Endodermal cell (in vitro differentiated cells): ENCODE results near the gene SKAP1. TPM values are rescaled to one million over a fixed set of nuclear protein-coding genes. Genes with fewer than 3 reads are reported as not detected.
A peak's percentile ranks its signal among the peaks of the same experiment; 100 is the strongest.

Experiments
- DNase-seq: peaks from one replicate; pipeline ENCODE4 v3.0.0-alpha.2; 2017
- H3K27ac ChIP-seq: 2 replicates; pipeline ENCODE4 v1.5.1; 2013; ENCODE audit warnings: mild to moderate bottlenecking, low read depth, low read length, moderate library complexity
- H3K27me3 ChIP-seq: 2 replicates; pipeline ENCODE4 v1.6.1; 2013; ENCODE audit warnings: mild to moderate bottlenecking, low read length, moderate library complexity; ENCODE audit not compliant: insufficient read depth, control insufficient read depth, poor library complexity, severe bottlenecking
- H3K36me3 ChIP-seq: 2 replicates; pipeline ENCODE4 v1.7.0; 2013; ENCODE audit warnings: mild to moderate bottlenecking, low read length, moderate library complexity; ENCODE audit not compliant: control insufficient read depth, insufficient read depth
- H3K4me1 ChIP-seq: one replicate; pipeline ENCODE4 v1.7.0; 2013; ENCODE audit warnings: low read length; ENCODE audit not compliant: control insufficient read depth, insufficient read depth
- H3K4me3 ChIP-seq: 2 replicates; pipeline ENCODE4 v1.5.1; 2013; ENCODE audit warnings: mild to moderate bottlenecking, low read length, moderate library complexity
- H3K9ac ChIP-seq: 2 replicates; pipeline ENCODE4 v1.6.1; 2013; ENCODE audit warnings: mild to moderate bottlenecking, low read length, moderate library complexity; ENCODE audit not compliant: poor library complexity, severe bottlenecking; ENCODE audit errors: extremely low read depth
- H3K9me3 ChIP-seq: 2 replicates; pipeline ENCODE4 v1.6.1; 2013; ENCODE audit warnings: mild to moderate bottlenecking, low read length, moderate library complexity; ENCODE audit not compliant: control insufficient read depth
- H3K27ac Mint-ChIP-seq: 2 replicates; pipeline ENCODE4 v1.8.0; 2020; ENCODE audit warnings: mixed read lengths
- H3K27me3 Mint-ChIP-seq: 2 replicates; pipeline ENCODE4 v1.8.0; 2021; ENCODE audit warnings: mild to moderate bottlenecking, mixed read lengths; ENCODE audit not compliant: insufficient read depth
- H3K36me3 Mint-ChIP-seq: 2 replicates; pipeline ENCODE4 v1.8.0; 2020; ENCODE audit warnings: low read depth, mixed read lengths
- H3K4me1 Mint-ChIP-seq: 2 replicates; pipeline ENCODE4 v1.8.0; 2020; ENCODE audit warnings: mixed read lengths
- H3K4me3 Mint-ChIP-seq: 2 replicates; pipeline ENCODE4 v1.8.0; 2020; ENCODE audit warnings: mild to moderate bottlenecking, moderate library complexity, mixed read lengths
- H3K9me3 Mint-ChIP-seq: 2 replicates; pipeline ENCODE4 v1.8.0; 2020; ENCODE audit warnings: mild to moderate bottlenecking, mixed read lengths
- CTCF ChIP-seq: fragments of 200-600 bp; sonication (generic); conservative IDR thresholded peaks from 2 replicates; pipeline ENCODE4 v1.5.0; 2021; ENCODE audit warnings: antibody characterized with exemption, mild to moderate bottlenecking
- WGBS, 2 experiments: methylation state at CpG; one replicate each; pipeline versions ENCODE4 v1.1.5 to v1.1.7; 2013; ENCODE audit warnings: missing lambda C conversion rate in 2 of 2, mixed read lengths in 1 of 2; ENCODE audit not compliant: insufficient coverage in 1 of 2, insufficient read length in 1 of 2; 5-methylcytosine and 5-hydroxymethylcytosine counted together
- total RNA-seq, 2 donors: library from RNA; stranded (reverse); fragmentation: NEBNext Ultra II Directional in 1 of 2; extraction: Animal tissue kit (Norgen Biotek cat#: 25700) in 1 of 2; gene quantifications; 2 replicates in 1 of 2; 3 replicates in 1 of 2; pipeline ENCODE4 v1.2.1, GENCODE V29; 2021

The SKAP1 gene
- total RNA-seq, 2 donors from 2014 or later, result 0.31 to 0.53 TPM

DNA sequence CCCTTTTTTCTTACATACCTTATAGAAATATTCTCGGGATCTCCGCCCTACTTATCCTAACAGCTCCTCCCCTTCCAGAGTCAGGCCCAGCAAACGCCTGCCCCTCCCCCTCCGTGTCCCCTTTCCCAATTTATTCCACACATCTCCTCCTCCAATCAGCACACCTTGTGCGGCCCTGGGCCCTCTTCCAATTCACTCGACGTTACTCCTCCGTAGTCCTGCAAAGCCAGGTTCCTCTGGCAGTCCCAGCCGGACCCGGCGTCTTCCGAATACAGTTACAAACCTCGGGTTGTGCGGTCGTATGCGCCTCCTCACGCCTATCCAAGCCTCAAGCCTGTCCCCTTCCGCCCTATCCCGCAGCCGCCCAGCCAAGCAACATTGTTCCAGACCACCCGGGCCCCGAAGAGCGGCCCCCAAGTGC is 329.4 kb downstream of the SKAP1 start:
- WGBS, 2 experiments, result 0 to 1% methylated on average over 8 to 23 of the region's 23 CpGs
- H3K36me3 Mint-ChIP-seq, result peaks cover 16% of the 10 kb centered on the region
- peaks cover 3% of the 10 kb centered on the region for H3K4me1 Mint-ChIP-seq
- Histone ChIP-seq H3K36me3 (peaks cover 16% of the 10 kb centered on the region), H3K9me3 (no peaks in the 10 kb centered on the region), H3K4me1 (no peaks in the 10 kb centered on the region), H3K4me3 (peak overlapping the region; percentile 89), H3K27ac (peak overlapping the region; percentile 97), H3K9ac (peak overlapping the region; percentile 80), H3K27me3 (no peaks in the 10 kb centered on the region)
- H3K27me3 Mint-ChIP-seq, result peaks cover 14% of the 10 kb centered on the region
- peak; percentile 94 for DNase-seq
- no peaks in the 10 kb centered on the region for H3K9me3 Mint-ChIP-seq
- H3K27ac Mint-ChIP-seq, result peak overlapping the region; percentile 74
- H3K4me3 Mint-ChIP-seq, result peak overlapping the region; percentile 100
- TF ChIP-seq CTCF, result no peak

- no peaks in the 10 kb centered on the region for H3K27me3 ChIP-seq
- Mint-ChIP-seq H3K27ac (peak overlapping the region; percentile 74), H3K36me3 (peaks cover 19% of the 10 kb centered on the region), H3K4me3 (peak overlapping the region; percentile 100), H3K9me3 (no peaks in the 10 kb centered on the region), H3K4me1 (peaks cover 3% of the 10 kb centered on the region), H3K27me3 (peaks cover 12% of the 10 kb centered on the region)
- no peak overlapping the region for H3K27ac ChIP-seq
- peaks cover 18% of the 10 kb centered on the region for H3K36me3 ChIP-seq
- no peaks in the 10 kb centered on the region for H3K9me3 ChIP-seq
- WGBS, 2 experiments, result 17 to 21% methylated on average over 9 to 10 of the region's 10 CpGs
- peak overlapping the region; percentile 80 for H3K9ac ChIP-seq
- H3K4me1 ChIP-seq, result no peaks in the 10 kb centered on the region
- peak overlapping the region; percentile 89 for H3K4me3 ChIP-seq
- DNase-seq, result no peak
- no peak for TF ChIP-seq CTCF
These were observed 329.9 kb downstream of the SKAP1 start for GRCh38 chr17:48100160-48100559.

DNA sequence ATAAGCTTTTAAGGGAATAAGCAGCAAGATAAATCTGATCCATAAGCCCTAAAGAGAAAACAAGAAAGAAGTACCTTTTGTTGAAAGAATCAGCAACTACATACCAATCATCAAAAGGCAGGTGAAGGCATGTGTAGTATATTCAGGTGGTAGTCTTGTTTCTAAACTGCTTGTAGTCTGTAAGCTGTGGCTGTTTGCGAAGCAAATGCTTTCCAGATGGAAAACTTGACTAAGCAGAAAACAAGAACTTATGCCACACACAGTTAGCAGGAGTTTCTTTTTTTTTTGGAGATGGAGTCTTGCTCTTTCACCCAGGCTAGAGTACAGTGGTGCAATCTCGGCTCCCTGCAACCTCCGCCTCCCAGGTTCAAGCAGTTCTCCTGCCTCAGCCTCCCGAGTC is 334.4 kb downstream of the SKAP1 start:
- no peak overlapping the region for H3K9ac ChIP-seq
- DNase-seq, result no peak
- H3K4me3 Mint-ChIP-seq, result no peak overlapping the region

More for the DNA sequence above, 334.4 kb downstream of the SKAP1 start:
- Histone ChIP-seq H3K27ac (no peak overlapping the region), H3K27me3 (no peaks in the 10 kb centered on the region), H3K4me3 (no peak overlapping the region), H3K4me1 (no peaks in the 10 kb centered on the region), H3K9me3 (no peaks in the 10 kb centered on the region), H3K36me3 (peaks cover 40% of the 10 kb centered on the region)
- Mint-ChIP-seq H3K27ac (no peak overlapping the region), H3K9me3 (no peaks in the 10 kb centered on the region), H3K4me1 (peaks cover 3% of the 10 kb centered on the region), H3K36me3 (peaks cover 29% of the 10 kb centered on the region), H3K27me3 (no peaks in the 10 kb centered on the region)
- no peak for TF ChIP-seq CTCF
- 97% methylated on average over 3 to 4 of the region's 4 CpGs for WGBS, 2 experiments
